Measurements from ENCODE around the gene PXN.

GRCh38 chr12:120234643-120235368 is 30.7 kb downstream of the PXN start:
- TF ChIP-seq CSDC2 (CRISPR knock-in tag; IDR thresholded peaks at IDR 0.05) = no peak
- no peak for TF ChIP-seq ESRRG (CRISPR knock-in tag; IDR thresholded peaks at IDR 0.05)

Data from SK-N-SH treated with all-trans-retinoic acid at 6 μM for 48 hours (cell line).